Gastroesophageal sphincter (tissue), 3 donors: ENCODE measurements around the gene MCM9.
A peak's percentile ranks its signal among the peaks of the same experiment; 100 is the strongest.

Experiments
- CTCF ChIP-seq, 4 experiments: fragments of 200-600 bp in 2 of 4; fragments of 450-650 bp in 2 of 4; sonication (generic) in 1 of 4; IDR thresholded peaks; one replicate each; pipeline ENCODE4 v1.5.1; 2017 to 2019; ENCODE audit warnings: antibody characterized with exemption in 4 of 4, mild to moderate bottlenecking in 2 of 4, moderate library complexity in 2 of 4
- EP300 ChIP-seq: sonication (generic); formaldehyde crosslinking; IDR thresholded peaks from one replicate; pipeline ENCODE4 v1.6.1; 2017; ENCODE audit warnings: antibody characterized with exemption, mild to moderate bottlenecking
- POLR2A ChIP-seq, 2 donors: fragments of 450-650 bp; IDR thresholded peaks; one replicate each; pipeline ENCODE4 v1.6.1; 2017; ENCODE audit warnings: antibody characterized with exemption in 2 of 2, mild to moderate bottlenecking in 2 of 2, moderate library complexity in 1 of 2

- TF ChIP-seq CTCF (IDR thresholded peaks at IDR 0.05) (peak; percentile 71 to 86 (median 78)), POLR2A (IDR thresholded peaks at IDR 0.05) (no peak), EP300 (no peak)
These were observed 134.4 kb downstream of the MCM9 start for GRCh38 chr6:118800394-118801071.
